ENCODE data around the gene KIAA1755. TPM values are rescaled to one million over a fixed set of nuclear protein-coding genes. Genes with fewer than 3 reads are reported as not detected.
"Not testable (repeated sequence)": the region's sequence is repeated elsewhere in the genome, so short reads cannot be mapped to it uniquely, and the experiment has no call there.

Gene KIAA1755
- total RNA-seq, 1 donor from 2014 or later, result 1.1 TPM

GRCh38 chr20:38248133-38248532, 12.4 kb downstream of the KIAA1755 start:
- H3K4me3 Mint-ChIP-seq (ENCODE audit: unreplicated experiment), result no peak overlapping the region
- Histone ChIP-seq H3K27me3 (ENCODE audit: insufficient read depth, low read length) (no peaks in the 10 kb centered on the region), H3K4me1 (ENCODE audit: insufficient read depth, low read length) (no peaks in the 10 kb centered on the region), H3K79me2 (ENCODE audit: insufficient read depth, low read length) (peaks cover 15% of the 10 kb centered on the region), H3K9ac (ENCODE audit: low read length) (no peak overlapping the region), H4K20me1 (ENCODE audit: insufficient read depth, low read length) (peaks cover 18% of the 10 kb centered on the region), H2AFZ (ENCODE audit: low read depth, low read length) (no peak overlapping the region), H3K4me2 (ENCODE audit: low read length) (no peak overlapping the region), H3K9me3 (ENCODE audit: insufficient read depth, low read depth, low read length) (peaks cover 5% of the 10 kb centered on the region), H3K4me3 (ENCODE audit: insufficient read depth, low read depth, low read length) (no peak overlapping the region), H3K36me3 (ENCODE audit: insufficient read depth, low read length) (peaks cover 6% of the 10 kb centered on the region), H3K27ac (ENCODE audit: low read depth, low read length) (no peak overlapping the region)
- no peaks in the 10 kb centered on the region for H3K4me1 Mint-ChIP-seq (ENCODE audit: low read depth, unreplicated experiment)
- H3K9me3 Mint-ChIP-seq (ENCODE audit: unreplicated experiment), result peaks cover 20% of the 10 kb centered on the region
- DNase-seq (ENCODE audit: low read depth) (no peak), FAIRE-seq (no peak)
- H3K36me3 Mint-ChIP-seq (ENCODE audit: low read depth, unreplicated experiment), result peaks cover 2% of the 10 kb centered on the region
- TF ChIP-seq EZH2 (IDR thresholded peaks at IDR 0.05; ENCODE audit: insufficient read depth, low read length), result no peak
- TF ChIP-seq, protein P1, sequence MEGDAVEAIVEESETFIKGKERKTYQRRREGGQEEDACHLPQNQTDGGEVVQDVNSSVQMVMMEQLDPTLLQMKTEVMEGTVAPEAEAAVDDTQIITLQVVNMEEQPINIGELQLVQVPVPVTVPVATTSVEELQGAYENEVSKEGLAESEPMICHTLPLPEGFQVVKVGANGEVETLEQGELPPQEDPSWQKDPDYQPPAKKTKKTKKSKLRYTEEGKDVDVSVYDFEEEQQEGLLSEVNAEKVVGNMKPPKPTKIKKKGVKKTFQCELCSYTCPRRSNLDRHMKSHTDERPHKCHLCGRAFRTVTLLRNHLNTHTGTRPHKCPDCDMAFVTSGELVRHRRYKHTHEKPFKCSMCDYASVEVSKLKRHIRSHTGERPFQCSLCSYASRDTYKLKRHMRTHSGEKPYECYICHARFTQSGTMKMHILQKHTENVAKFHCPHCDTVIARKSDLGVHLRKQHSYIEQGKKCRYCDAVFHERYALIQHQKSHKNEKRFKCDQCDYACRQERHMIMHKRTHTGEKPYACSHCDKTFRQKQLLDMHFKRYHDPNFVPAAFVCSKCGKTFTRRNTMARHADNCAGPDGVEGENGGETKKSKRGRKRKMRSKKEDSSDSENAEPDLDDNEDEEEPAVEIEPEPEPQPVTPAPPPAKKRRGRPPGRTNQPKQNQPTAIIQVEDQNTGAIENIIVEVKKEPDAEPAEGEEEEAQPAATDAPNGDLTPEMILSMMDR (IDR thresholded peaks at IDR 0.05; ENCODE audit: insufficient read depth, low read depth, low read length), result no peak
- peaks cover 12% of the 10 kb centered on the region for H3K27me3 Mint-ChIP-seq (ENCODE audit: low read depth, unreplicated experiment)
- no peak overlapping the region for H3K27ac Mint-ChIP-seq (ENCODE audit: unreplicated experiment)

DNA sequence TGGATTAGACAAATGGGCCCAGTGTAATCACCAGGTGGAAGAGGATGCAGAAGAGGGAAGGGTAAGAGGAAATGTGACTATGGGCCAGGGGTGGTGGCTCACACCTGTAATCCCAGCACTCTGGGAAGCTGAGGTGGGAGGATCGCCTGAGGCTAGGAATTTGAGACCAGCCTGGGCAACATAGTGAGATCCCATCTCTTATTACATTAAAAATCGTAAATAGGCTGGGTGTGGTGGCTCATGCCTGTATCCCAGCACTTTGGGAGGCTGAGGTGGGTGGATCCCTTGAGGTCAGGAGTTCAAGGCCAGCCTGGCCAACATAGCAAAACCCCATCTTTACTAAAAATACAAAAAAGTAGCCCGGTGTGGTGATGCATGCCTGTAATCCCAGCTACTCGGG, 12.8 kb downstream of the KIAA1755 start:
- not testable (repeated sequence) for H3K27ac Mint-ChIP-seq (ENCODE audit: unreplicated experiment); H3K9ac ChIP-seq (ENCODE audit: low read length); DNase-seq (ENCODE audit: low read depth); H3K4me3 ChIP-seq (ENCODE audit: insufficient read depth, low read depth, low read length); H3K36me3 Mint-ChIP-seq (ENCODE audit: low read depth, unreplicated experiment); H3K27ac ChIP-seq (ENCODE audit: low read depth, low read length); H3K4me2 ChIP-seq (ENCODE audit: low read length); H3K4me1 ChIP-seq (ENCODE audit: insufficient read depth, low read length); FAIRE-seq; H3K4me1 Mint-ChIP-seq (ENCODE audit: low read depth, unreplicated experiment); H3K4me3 Mint-ChIP-seq (ENCODE audit: unreplicated experiment); H3K9me3 ChIP-seq (ENCODE audit: insufficient read depth, low read depth, low read length); H3K27me3 ChIP-seq (ENCODE audit: insufficient read depth, low read length); H2AFZ ChIP-seq (ENCODE audit: low read depth, low read length); H3K36me3 ChIP-seq (ENCODE audit: insufficient read depth, low read length)
- Mint-ChIP-seq H3K9me3 (ENCODE audit: unreplicated experiment) (peaks cover 23% of the 10 kb centered on the region), H3K27me3 (ENCODE audit: low read depth, unreplicated experiment) (peaks cover 12% of the 10 kb centered on the region)
- Histone ChIP-seq H4K20me1 (ENCODE audit: insufficient read depth, low read length) (peaks cover 18% of the 10 kb centered on the region), H3K79me2 (ENCODE audit: insufficient read depth, low read length) (peaks cover 12% of the 10 kb centered on the region)

DNA sequence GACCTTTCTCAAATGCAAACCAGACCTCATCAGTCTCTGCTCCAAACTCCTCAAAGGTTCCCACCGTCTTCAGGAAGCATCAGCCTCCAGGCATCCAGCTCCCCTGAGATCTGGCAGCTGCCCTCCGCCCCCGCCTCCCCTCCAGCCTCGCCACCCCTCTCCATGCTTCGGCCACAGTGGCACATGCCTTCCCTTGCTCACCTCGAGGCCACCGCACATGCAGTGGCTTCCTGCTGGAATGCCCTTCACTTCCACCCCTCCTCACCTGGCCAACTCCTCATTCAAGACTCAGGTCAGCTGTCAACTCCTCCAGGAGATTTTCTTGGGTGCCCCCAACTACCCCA, 13.4 kb downstream of the KIAA1755 start:
- H3K36me3 Mint-ChIP-seq (ENCODE audit: low read depth, unreplicated experiment), result peaks cover 2% of the 10 kb centered on the region
- H3K27ac Mint-ChIP-seq (ENCODE audit: unreplicated experiment), result no peak overlapping the region
- Histone ChIP-seq H3K4me2 (ENCODE audit: low read length) (no peak overlapping the region), H3K36me3 (ENCODE audit: insufficient read depth, low read length) (peaks cover 13% of the 10 kb centered on the region), H3K9ac (ENCODE audit: low read length) (no peak overlapping the region), H3K9me3 (ENCODE audit: insufficient read depth, low read depth, low read length) (peaks cover 14% of the 10 kb centered on the region), H3K27ac (ENCODE audit: low read depth, low read length) (no peak overlapping the region), H3K4me3 (ENCODE audit: insufficient read depth, low read depth, low read length) (no peak overlapping the region), H3K4me1 (ENCODE audit: insufficient read depth, low read length) (no peaks in the 10 kb centered on the region), H2AFZ (ENCODE audit: low read depth, low read length) (no peak overlapping the region), H4K20me1 (ENCODE audit: insufficient read depth, low read length) (peaks cover 18% of the 10 kb centered on the region), H3K79me2 (ENCODE audit: insufficient read depth, low read length) (peaks cover 9% of the 10 kb centered on the region), H3K27me3 (ENCODE audit: insufficient read depth, low read length) (no peaks in the 10 kb centered on the region)
- H3K4me3 Mint-ChIP-seq (ENCODE audit: unreplicated experiment), result no peak overlapping the region
- no peak for DNase-seq (ENCODE audit: low read depth)
- FAIRE-seq, result no peak
- H3K4me1 Mint-ChIP-seq (ENCODE audit: low read depth, unreplicated experiment), result no peaks in the 10 kb centered on the region
- peaks cover 13% of the 10 kb centered on the region for H3K27me3 Mint-ChIP-seq (ENCODE audit: low read depth, unreplicated experiment)
- no peak for TF ChIP-seq EZH2 (IDR thresholded peaks at IDR 0.05; ENCODE audit: insufficient read depth, low read length)
- TF ChIP-seq, protein P1 (IDR thresholded peaks at IDR 0.05; ENCODE audit: insufficient read depth, low read depth, low read length), result no peak
- peaks cover 24% of the 10 kb centered on the region for H3K9me3 Mint-ChIP-seq (ENCODE audit: unreplicated experiment)

Data from astrocyte (in vitro differentiated cells and primary cell).